Measurements from ENCODE around the gene MS4A4E.
"Not testable (repeated sequence)": the region's sequence is repeated elsewhere in the genome, so short reads cannot be mapped to it uniquely, and the experiment has no call there.

The MS4A4E gene

DNA sequence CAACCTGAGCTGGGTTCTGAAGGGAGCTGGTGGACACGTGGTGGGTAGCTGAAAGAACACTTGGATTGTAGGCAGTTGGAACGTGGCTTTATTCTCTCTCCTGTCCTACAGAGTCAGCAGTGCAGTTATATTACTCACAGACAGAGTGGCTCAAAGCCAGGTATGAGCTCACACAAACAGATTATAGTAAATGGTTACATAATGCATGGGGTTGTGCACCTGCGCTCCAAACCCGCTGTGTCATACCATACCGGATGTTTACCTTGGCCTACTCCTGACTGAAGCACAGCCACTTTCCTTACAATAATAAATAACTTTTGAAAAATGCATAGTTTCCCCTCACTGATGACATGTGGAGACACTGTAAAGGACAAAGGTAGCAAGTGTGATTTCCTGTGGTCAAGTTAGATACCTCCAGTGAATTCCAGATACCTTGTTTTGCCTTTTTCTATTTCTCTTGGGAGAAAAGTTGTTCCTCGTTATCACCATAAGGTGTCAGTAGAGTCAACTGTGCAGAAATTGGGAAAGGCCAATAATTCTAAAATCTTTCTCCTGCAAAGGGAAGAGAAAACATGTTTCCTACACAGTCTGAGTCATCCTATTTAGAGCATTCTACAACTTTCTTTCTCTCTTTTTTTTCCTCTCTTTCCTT lies 73.5 kb downstream of the MS4A4E start:
- DNase-seq = no peak

DNA sequence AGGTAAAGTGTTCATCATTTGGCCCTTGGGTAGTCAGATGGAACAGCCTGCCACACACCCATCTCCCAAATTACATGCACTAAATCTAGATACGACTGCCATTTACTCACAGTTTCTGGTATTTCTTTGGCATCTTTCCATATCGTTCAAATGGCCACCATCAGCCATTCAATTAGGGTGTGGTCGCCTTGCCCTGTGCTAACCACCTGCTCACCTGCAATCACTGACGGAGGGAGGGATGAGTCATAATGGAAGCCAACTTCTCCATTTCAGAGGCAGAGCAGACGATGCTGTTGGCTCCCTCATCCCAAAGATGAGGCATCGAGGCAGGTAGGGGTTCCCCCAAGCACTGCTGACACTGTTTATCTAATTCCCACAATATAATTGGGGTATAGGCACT lies 74.6 kb downstream of the MS4A4E start:
- DNase-seq = no peak

DNA sequence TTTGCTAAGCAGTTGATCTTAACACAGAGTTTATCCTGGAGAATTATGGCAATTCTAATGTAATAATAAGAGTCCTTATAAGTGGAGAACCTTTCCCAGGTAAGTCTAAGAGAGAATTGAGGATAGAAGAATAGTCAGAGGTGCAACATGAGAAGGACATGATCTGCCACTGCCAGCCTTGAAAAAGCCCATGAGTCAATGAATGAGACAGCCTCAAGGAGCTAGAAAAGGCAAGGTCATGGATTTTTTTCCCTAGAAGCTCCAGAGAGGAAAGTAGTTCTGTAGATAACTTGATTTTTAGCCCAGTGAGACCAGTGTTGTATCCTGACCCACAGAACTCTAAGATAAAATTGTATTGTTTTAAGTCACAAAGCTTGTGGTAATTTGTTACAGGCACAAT lies 77.0 kb downstream of the MS4A4E start:
- DNase-seq = no peak

DNA sequence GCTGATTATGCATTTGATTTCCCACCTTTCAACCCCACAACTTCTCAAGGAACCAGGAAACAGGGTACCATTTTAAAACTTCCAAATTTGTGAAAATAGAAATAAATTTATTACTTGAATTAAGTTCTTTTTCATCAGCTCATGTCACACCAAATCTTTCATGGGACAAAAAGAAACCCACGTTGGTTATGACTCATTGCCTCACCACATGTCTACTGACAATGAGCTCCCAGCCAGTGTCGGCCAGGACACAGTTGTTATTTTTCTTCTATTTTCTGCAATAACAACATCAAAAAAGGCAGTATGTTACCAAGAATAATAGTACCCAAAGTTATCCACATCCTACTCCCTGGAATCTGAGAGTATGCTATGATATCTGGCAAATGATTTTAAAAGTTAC lies 77.4 kb downstream of the MS4A4E start:
- no peak for DNase-seq

DNA sequence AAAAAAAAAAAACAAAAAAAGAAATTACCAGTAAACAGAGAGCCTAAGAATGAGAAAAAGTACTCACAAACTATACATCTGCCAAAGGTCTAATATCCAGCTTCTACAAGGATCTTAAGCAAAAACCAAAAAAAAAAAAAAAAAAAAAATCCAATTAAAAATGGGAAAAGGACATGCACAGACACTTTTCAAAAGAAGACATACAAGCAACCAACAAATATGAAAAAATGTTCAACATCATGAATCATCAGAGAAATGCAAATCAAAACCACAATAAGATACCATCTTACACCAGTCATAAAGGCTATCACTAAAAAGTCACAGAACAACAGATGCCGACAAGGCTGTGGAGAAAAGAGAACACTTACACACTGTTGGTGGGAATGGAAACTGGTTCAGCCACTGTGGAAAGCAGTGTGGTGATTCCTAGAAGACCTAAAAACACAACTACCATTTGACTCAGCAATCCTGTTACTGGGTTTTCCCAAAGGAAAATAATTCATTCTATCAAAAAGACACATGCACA lies 78.3 kb downstream of the MS4A4E start:
- no peak for DNase-seq

DNA sequence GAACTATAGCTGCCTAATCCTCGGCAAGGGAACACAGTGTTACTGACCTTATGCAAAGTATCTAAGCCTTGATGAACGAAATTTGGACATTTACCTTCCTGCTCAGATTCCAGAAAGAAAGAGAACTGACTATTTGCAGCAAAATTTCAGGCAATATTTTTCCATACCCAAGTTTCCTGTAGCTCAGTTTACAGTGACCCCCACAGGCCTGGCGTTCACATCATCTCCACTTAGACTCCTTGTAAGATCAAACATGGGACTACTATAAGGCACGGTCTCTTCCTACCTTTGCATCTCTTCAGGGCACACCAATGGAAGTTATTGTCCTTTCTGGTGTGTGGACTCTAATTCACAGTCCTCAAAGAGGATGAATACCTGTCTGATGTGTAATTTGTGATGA lies 81.2 kb downstream of the MS4A4E start:
- no peak for DNase-seq

DNA sequence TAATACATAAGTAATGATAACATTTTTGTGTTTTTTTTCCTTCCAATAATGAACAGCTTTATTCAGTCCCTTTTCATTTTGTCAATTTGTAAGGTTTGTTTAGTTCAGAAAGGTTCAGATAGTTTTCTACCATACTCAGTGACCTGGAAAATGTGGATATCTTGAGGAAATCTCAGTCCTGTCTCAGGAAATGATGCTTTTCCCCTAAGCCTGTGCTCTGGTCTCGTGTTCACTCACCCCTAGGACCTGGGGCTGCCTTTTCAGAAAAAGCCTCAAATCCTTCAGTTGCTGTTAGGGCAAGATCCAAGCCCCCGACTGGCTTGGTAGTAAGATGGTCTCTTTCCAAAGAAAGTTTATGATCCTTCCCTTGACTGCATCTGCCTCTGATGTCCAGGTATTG lies 81.8 kb downstream of the MS4A4E start:
- DNase-seq = no peak

DNA sequence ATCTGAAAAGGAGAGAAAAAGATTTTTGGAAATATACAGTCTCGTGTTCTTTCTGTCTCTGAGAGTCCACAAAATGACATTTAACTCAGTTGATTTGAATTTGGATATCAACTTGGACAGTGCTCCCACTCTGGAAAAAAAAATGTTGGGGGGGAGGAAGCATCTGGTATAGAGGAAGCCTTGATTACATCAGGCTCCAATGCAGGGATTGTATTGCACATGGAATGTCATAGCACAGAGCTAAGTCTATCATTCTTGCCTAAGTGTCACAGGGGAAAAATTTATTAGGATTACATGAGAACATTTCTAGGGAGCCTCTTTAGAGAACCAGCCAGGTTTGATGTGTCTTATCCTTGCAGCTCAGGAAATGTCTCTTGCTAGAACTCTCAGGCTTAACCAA lies 83.1 kb downstream of the MS4A4E start:
- no peak for DNase-seq

DNA sequence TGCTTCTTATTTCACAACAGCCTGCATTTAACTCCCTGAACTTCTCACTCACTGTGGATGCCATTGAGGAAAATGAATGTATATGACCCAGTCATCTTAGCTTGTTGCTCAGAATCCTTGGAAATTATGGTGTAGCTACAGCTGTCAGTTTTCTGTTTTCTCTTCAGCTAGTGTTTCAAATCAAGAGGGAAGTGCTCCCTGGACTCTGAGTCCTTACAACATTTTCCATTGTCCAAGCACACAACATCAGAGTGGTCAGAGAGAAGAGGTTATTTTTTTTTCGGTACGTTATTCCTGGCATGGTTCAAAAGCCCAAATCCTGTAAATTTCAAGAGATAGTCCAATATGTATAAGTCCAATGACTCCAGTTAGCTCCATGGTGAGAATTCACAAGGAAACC lies 83.7 kb downstream of the MS4A4E start:
- no peak for DNase-seq

DNA sequence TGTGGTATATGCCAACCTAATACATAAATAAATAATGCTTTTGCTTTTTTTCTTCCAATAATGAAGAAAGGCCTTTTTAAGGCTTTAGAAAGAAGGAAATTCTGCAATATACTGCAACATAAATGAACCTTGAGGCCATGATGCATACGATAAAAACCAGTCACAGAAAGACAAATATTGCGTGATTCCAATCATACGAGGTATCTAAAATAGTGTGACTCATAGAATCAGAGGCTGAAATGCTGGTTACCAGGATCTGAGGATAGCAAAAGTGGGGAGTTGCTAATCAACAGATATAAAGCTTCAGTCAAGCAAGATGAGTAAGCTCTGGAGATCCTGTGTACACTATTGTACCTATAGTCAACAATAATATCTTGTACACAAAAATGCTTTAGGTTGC lies 84.3 kb downstream of the MS4A4E start:
- no peak for DNase-seq

DNA sequence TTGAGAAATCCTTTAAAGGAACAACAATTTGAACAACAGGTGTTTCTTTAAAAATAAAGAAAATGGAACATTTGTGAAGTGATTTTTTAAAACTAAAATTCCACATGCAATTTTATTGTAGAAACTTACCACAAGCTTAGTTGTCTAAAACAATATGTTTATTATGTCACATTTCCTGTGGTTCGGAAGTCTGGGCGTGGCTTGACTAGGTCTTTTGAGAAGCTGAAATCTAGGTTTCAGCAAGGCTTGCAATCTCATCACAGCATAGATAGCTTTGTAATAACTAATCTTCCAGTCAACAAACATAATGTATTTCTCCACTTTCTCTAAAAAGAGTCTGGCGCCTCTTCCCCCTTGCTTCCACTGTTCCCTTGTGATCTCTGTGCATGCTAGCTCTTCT lies 87.0 kb downstream of the MS4A4E start:
- no peak for DNase-seq

DNA sequence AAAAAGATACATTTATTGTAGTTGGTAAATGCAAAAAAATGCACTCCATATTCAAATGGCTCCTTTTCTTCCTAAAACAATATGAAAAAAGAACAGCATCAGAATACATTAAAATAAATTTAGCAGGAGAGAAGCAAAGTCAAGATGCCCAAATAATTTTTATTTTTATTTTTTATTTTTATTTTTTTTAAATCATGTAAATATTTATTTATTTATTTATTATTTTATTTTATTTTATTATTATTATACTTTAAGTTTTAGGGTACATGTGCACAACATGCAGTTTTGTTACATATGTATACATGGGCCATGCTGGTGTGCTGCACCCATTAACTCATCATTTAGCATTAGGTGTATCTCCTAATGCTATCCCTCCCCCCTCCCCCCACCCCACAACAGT lies 90.2 kb downstream of the MS4A4E start:
- not testable (repeated sequence) for DNase-seq

DNA sequence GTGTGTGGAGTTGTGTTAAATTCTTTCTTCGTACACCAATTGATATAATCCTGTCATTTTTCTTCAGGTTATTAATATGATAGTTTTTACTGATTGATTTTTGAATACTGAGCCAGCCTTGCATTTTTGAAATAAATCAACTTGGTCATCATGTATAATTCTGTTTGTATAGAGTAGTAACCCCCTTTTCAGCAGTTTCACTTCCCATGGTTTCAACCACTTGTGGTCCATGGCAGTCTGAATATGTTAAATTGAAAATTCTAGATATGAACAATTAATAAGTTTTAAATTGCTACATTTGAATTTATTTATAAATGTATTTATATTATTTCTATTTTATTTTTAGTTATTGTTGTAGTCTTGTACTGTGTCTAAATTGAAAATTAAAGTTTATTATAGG lies 92.7 kb downstream of the MS4A4E start:
- DNase-seq = no peak

Data from amniotic stem cell (primary cell).